ENCODE data around the gene OR10H4. TPM values are rescaled to one million over a fixed set of nuclear protein-coding genes. Genes with fewer than 3 reads are reported as not detected.
"Not testable (repeated sequence)": the region's sequence is repeated elsewhere in the genome, so short reads cannot be mapped to it uniquely, and the experiment has no call there.

Gene OR10H4
- total RNA-seq, 1 experiment from 2014 or later = not detected

- no peak for TF ChIP-seq CTCF (conservative IDR thresholded peaks at IDR 0.05; ENCODE audit: low read depth, low read length)
- TF ChIP-seq EZH2 (IDR thresholded peaks at IDR 0.05; ENCODE audit: borderline replicate concordance, low read depth, low read length, poor library complexity, severe bottlenecking) = no peak
- Histone ChIP-seq H3K4me3 (ENCODE audit: low read depth, low read length, poor library complexity, severe bottlenecking) (no peak overlapping the region), H3K27me3 (replicated peaks; ENCODE audit: insufficient read depth, low read depth, low read length, poor library complexity) (peaks cover 47% of the 10 kb centered on the region), H3K4me1 (ENCODE audit: insufficient read depth, low read length, poor library complexity, severe bottlenecking) (no peaks in the 10 kb centered on the region), H3K36me3 (ENCODE audit: insufficient read depth, low read length, poor library complexity, severe bottlenecking) (no peaks in the 10 kb centered on the region), H3K9me3 (ENCODE audit: low read depth, low read length, poor library complexity, severe bottlenecking) (peaks cover 3% of the 10 kb centered on the region), H3K27ac (ENCODE audit: low read depth, low read length, poor library complexity, severe bottlenecking) (no peak overlapping the region)
- POLR2A ChIA-PET (ENCODE audit: low non-redundant PET) = no interaction called here
- intact Hi-C loops (cut with micrococcal nuclease; ENCODE audit: unreplicated experiment) = no loop called here
- no peak for DNase-seq (ENCODE audit: low spot score)
- no TSS peak for BruUV-seq (replicated peaks)
- CTCF ChIA-PET = no interaction called here
These were observed 46.6 kb upstream of the OR10H4 start for GRCh38 chr19:15902254-15902653.

GRCh38 chr19:15902898-15903297 is 45.9 kb upstream of the OR10H4 start:
- peaks cover 53% of the 10 kb centered on the region for H3K27me3 ChIP-seq (replicated peaks; ENCODE audit: insufficient read depth, low read depth, low read length, poor library complexity)
- BruUV-seq (replicated peaks); intact Hi-C loops (cut with micrococcal nuclease; ENCODE audit: unreplicated experiment): not testable (repeated sequence)

GRCh38 chr19:15905026-15905425 is 43.8 kb upstream of the OR10H4 start:
- BruUV-seq (replicated peaks) = no TSS peak
- intact Hi-C loops (cut with micrococcal nuclease; ENCODE audit: unreplicated experiment) = no loop called here
- Histone ChIP-seq H3K36me3 (ENCODE audit: insufficient read depth, low read length, poor library complexity, severe bottlenecking) (no peaks in the 10 kb centered on the region), H3K9me3 (ENCODE audit: low read depth, low read length, poor library complexity, severe bottlenecking) (peaks cover 3% of the 10 kb centered on the region), H3K27me3 (replicated peaks; ENCODE audit: insufficient read depth, low read depth, low read length, poor library complexity) (peaks cover 71% of the 10 kb centered on the region), H3K27ac (ENCODE audit: low read depth, low read length, poor library complexity, severe bottlenecking) (no peak overlapping the region), H3K4me3 (ENCODE audit: low read depth, low read length, poor library complexity, severe bottlenecking) (no peak overlapping the region), H3K4me1 (ENCODE audit: insufficient read depth, low read length, poor library complexity, severe bottlenecking) (no peaks in the 10 kb centered on the region)
- ChIA-PET CTCF (no interaction called here), POLR2A (ENCODE audit: low non-redundant PET) (no interaction called here)
- no peak for TF ChIP-seq EZH2 (IDR thresholded peaks at IDR 0.05; ENCODE audit: borderline replicate concordance, low read depth, low read length, poor library complexity, severe bottlenecking)
- TF ChIP-seq CTCF (conservative IDR thresholded peaks at IDR 0.05; ENCODE audit: low read depth, low read length) = no peak
- DNase-seq (ENCODE audit: low spot score) = no peak

More at GRCh38 chr19:15902898-15903297, 45.9 kb upstream of the OR10H4 start:
- H3K36me3 ChIP-seq (ENCODE audit: insufficient read depth, low read length, poor library complexity, severe bottlenecking); DNase-seq (ENCODE audit: low spot score); H3K4me3 ChIP-seq (ENCODE audit: low read depth, low read length, poor library complexity, severe bottlenecking); H3K4me1 ChIP-seq (ENCODE audit: insufficient read depth, low read length, poor library complexity, severe bottlenecking); H3K9me3 ChIP-seq (ENCODE audit: low read depth, low read length, poor library complexity, severe bottlenecking); CTCF ChIA-PET; H3K27ac ChIP-seq (ENCODE audit: low read depth, low read length, poor library complexity, severe bottlenecking); POLR2A ChIA-PET (ENCODE audit: low non-redundant PET): not testable (repeated sequence)

GRCh38 chr19:15911599-15912235 is 37.1 kb upstream of the OR10H4 start:
- no peaks in the 10 kb centered on the region for H3K4me1 ChIP-seq (ENCODE audit: insufficient read depth, low read length, poor library complexity, severe bottlenecking)
- DNase-seq (ENCODE audit: low spot score) = no peak
- H3K9me3 ChIP-seq (ENCODE audit: low read depth, low read length, poor library complexity, severe bottlenecking) = peaks cover 4% of the 10 kb centered on the region
- no peak overlapping the region for H3K27ac ChIP-seq (ENCODE audit: low read depth, low read length, poor library complexity, severe bottlenecking)
- no TSS peak for BruUV-seq (replicated peaks)
- CTCF ChIA-PET = no interaction called here
- H3K27me3 ChIP-seq (replicated peaks; ENCODE audit: insufficient read depth, low read depth, low read length, poor library complexity) = peaks cover 64% of the 10 kb centered on the region
- POLR2A ChIA-PET (ENCODE audit: low non-redundant PET) = no interaction called here
- H3K36me3 ChIP-seq (ENCODE audit: insufficient read depth, low read length, poor library complexity, severe bottlenecking) = no peaks in the 10 kb centered on the region
- H3K4me3 ChIP-seq (ENCODE audit: low read depth, low read length, poor library complexity, severe bottlenecking) = no peak overlapping the region
- TF ChIP-seq EZH2 (IDR thresholded peaks at IDR 0.05; ENCODE audit: borderline replicate concordance, low read depth, low read length, poor library complexity, severe bottlenecking) (peak; percentile 83), CTCF (conservative IDR thresholded peaks at IDR 0.05; ENCODE audit: low read depth, low read length) (no peak)
- intact Hi-C loops (cut with micrococcal nuclease; ENCODE audit: unreplicated experiment) = no loop called here

Data from A673 (cell line).